HCT116 (cell line): ENCODE measurements around the gene MANSC4. TPM values are rescaled to one million over a fixed set of nuclear protein-coding genes. Genes with fewer than 3 reads are reported as not detected.

Experiments
- ATAC-seq: fragments of 200-7000 bp; cut with Tn5 transposase; 2 replicates; pipeline ENCODE4 v1.9.1; 2020; ENCODE audit warnings: mild to moderate bottlenecking, moderate library complexity
- BruUV-seq: library from RNA; stranded (reverse); fragments of 400-500 nt; replicated peaks from 2 replicates; lab custom pipeline; 2021; lab: Mats Ljungman, UMichigan
- CTCF ChIA-PET: fragments of 300-600 bp; sonication (Branson Sonifier 250); formaldehyde crosslinking; loops from one replicate; lab custom pipeline; 2021; ENCODE audit warnings: antibody characterized with exemption; lab: Charles Lee
- POLR2A ChIA-PET: fragments of 300-600, 350-600 bp; sonication (Branson Sonifier 250); formaldehyde crosslinking; loops from one replicate; lab custom pipeline; 2021; ENCODE audit warnings: antibody characterized with exemption; lab: Charles Lee
- RAD21 ChIA-PET, 2 experiments: fragments of 300-600 bp; sonication (Branson Sonifier 250); formaldehyde crosslinking; loops; one replicate each; lab custom pipeline; 2023; ENCODE audit warnings: low total read pairs in 2 of 2; ENCODE audit not compliant: uncharacterized antibody in 2 of 2, unreplicated experiment in 2 of 2, low non-redundant PET in 1 of 2; lab: Charles Lee
- DNase-seq: peaks from one replicate; pipeline ENCODE4 v3.0.0-alpha.2; 2010; ENCODE audit warnings: low read depth, low spot score
- H2AFZ ChIP-seq: fragments of 200-600 bp; shearing (Covaris generic), sonication (generic); 2 replicates; pipeline ENCODE4 v1.6.1; 2017; ENCODE audit warnings: low read depth, mixed run types, mixed read lengths, antibody characterized with exemption, low read length; ENCODE audit not compliant: poor library complexity, severe bottlenecking
- H3K27ac ChIP-seq: 2 replicates; pipeline ENCODE4 v1.5.1; 2012; ENCODE audit warnings: low read depth, low read length
- H3K27me3 ChIP-seq: fragments of 200-600 bp; sonication (generic); 2 replicates; pipeline ENCODE4 v1.6.1; 2016; ENCODE audit warnings: mixed run types, low read length, mixed read lengths; ENCODE audit not compliant: insufficient read depth
- H3K36me3 ChIP-seq, 2 experiments: fragments of 200-500 bp in 1 of 2; fragments of 200-600 bp in 1 of 2; sonication (Bioruptor generic) in 1 of 2; sonication (generic) in 1 of 2; 2 replicates each; pipeline versions ENCODE4 v1.5.1 to v1.6.1; 2014 to 2016; ENCODE audit warnings: low read length in 2 of 2, inconsistent platforms in 1 of 2, mixed read lengths in 1 of 2, mixed run types in 1 of 2; ENCODE audit not compliant: insufficient read depth in 2 of 2, control insufficient read depth in 1 of 2
- H3K4me1 ChIP-seq, 2 experiments: fragments of 200-600 bp in 1 of 2; sonication (generic) in 1 of 2; 2 replicates each; pipeline versions ENCODE4 v1.5.1 to v1.6.1; 2012 to 2017; ENCODE audit warnings: low read length in 2 of 2, inconsistent platforms in 1 of 2, mild to moderate bottlenecking in 1 of 2, mixed read lengths in 1 of 2, mixed run types in 1 of 2, moderate library complexity in 1 of 2; ENCODE audit not compliant: insufficient read depth in 2 of 2, control insufficient read depth in 1 of 2
- H3K4me2 ChIP-seq: fragments of 200-600 bp; sonication (generic); 2 replicates; pipeline ENCODE4 v1.6.1; 2017; ENCODE audit warnings: mixed run types, low read length, mixed read lengths
- H3K4me3 ChIP-seq, 2 experiments: fragments of 200-600 bp in 1 of 2; sonication (generic) in 1 of 2; replicated peaks in 1 of 2; 2 replicates each; pipeline ENCODE4 v1.5.1; 2011 to 2016; ENCODE audit warnings: low read length in 2 of 2, control low read depth in 1 of 2, low read depth in 1 of 2, mild to moderate bottlenecking in 1 of 2, mixed read lengths in 1 of 2, mixed run types in 1 of 2
- H3K79me2 ChIP-seq: fragments of 200-600 bp; sonication (generic); 2 replicates; pipeline ENCODE4 v1.6.1; 2017; ENCODE audit warnings: mild to moderate bottlenecking, mixed run types, low read length, moderate library complexity, mixed read lengths; ENCODE audit not compliant: insufficient read depth
- H3K9ac ChIP-seq: fragments of 200-600 bp; sonication (generic); 2 replicates; pipeline ENCODE4 v1.6.1; 2016; ENCODE audit warnings: low read length, mixed read lengths
- H3K9me2 ChIP-seq: fragments of 200-600 bp; sonication (generic), shearing (Covaris generic); 2 replicates; pipeline ENCODE4 v1.6.1; 2017; ENCODE audit warnings: mixed run types, mild to moderate bottlenecking, moderate library complexity; ENCODE audit not compliant: insufficient read depth
- H3K9me3 ChIP-seq, 2 experiments: fragments of 200-500 bp in 1 of 2; fragments of 200-600 bp in 1 of 2; sonication (Bioruptor generic) in 1 of 2; sonication (generic) in 1 of 2; 2 replicates each; pipeline ENCODE4 v1.6.1; 2014 to 2017; ENCODE audit warnings: low read length in 2 of 2, mixed read lengths in 2 of 2, inconsistent platforms in 1 of 2, low read depth in 1 of 2, mild to moderate bottlenecking in 1 of 2, mixed run types in 1 of 2, moderate library complexity in 1 of 2; ENCODE audit not compliant: control insufficient read depth in 1 of 2, insufficient read depth in 1 of 2
- H4K20me1 ChIP-seq: fragments of 200-600 bp; sonication (generic), shearing (Covaris generic); 2 replicates; pipeline ENCODE4 v1.6.1; 2017; ENCODE audit warnings: mixed run types, mild to moderate bottlenecking, moderate library complexity; ENCODE audit not compliant: insufficient read depth
- CBX3 ChIP-seq: IDR thresholded peaks from 2 replicates; pipeline ENCODE4 v1.6.1; 2012; ENCODE audit warnings: low read depth
- EGR1 ChIP-seq: IDR thresholded peaks from 2 replicates; pipeline ENCODE4 v1.6.1; 2012; ENCODE audit warnings: low read depth
- ELF1 ChIP-seq: IDR thresholded peaks from 2 replicates; pipeline ENCODE4 v1.6.1; 2012; ENCODE audit warnings: low read depth, borderline replicate concordance
- EZH2 ChIP-seq: fragments of 200-600 bp; sonication (generic); IDR thresholded peaks from 2 replicates; pipeline ENCODE4 v1.6.1; 2017; ENCODE audit warnings: antibody characterized with exemption, mixed run types
- EZH2phosphoT487 ChIP-seq: fragments of 200-600 bp; IDR thresholded peaks from 2 replicates; pipeline ENCODE4 v1.6.1; 2018; ENCODE audit warnings: antibody characterized with exemption, borderline replicate concordance
- FOSL1 ChIP-seq: IDR thresholded peaks from 2 replicates; pipeline ENCODE4 v1.6.1; 2012; ENCODE audit warnings: low read depth
- JUND ChIP-seq: IDR thresholded peaks from 2 replicates; pipeline ENCODE4 v1.6.1; 2012
- POLR2A ChIP-seq: IDR thresholded peaks from 2 replicates; pipeline ENCODE4 v1.7.0; 2011; ENCODE audit warnings: borderline replicate concordance; ENCODE audit not compliant: insufficient read depth, insufficient read length; ENCODE audit errors: extremely low read depth
- POLR2AphosphoS5 ChIP-seq: IDR thresholded peaks from 2 replicates; pipeline ENCODE4 v1.6.1; 2011; ENCODE audit warnings: mild to moderate bottlenecking, low read depth, low read length, moderate library complexity
- RAD21 ChIP-seq: IDR thresholded peaks from 2 replicates; pipeline ENCODE4 v1.6.1; 2012; ENCODE audit warnings: low read depth, mild to moderate bottlenecking
- SRF ChIP-seq: IDR thresholded peaks from 2 replicates; pipeline ENCODE4 v1.6.1; 2012; ENCODE audit warnings: low read depth
- TCF7L2 ChIP-seq: IDR thresholded peaks from 2 replicates; pipeline ENCODE4 v1.7.0; 2011; ENCODE audit warnings: borderline replicate concordance, inconsistent platforms; ENCODE audit not compliant: insufficient read depth, insufficient read length; ENCODE audit errors: extremely low read depth
- YY1 ChIP-seq: IDR thresholded peaks from 2 replicates; pipeline ENCODE4 v1.6.1; 2011; ENCODE audit warnings: low read length, low read depth, moderate library complexity, mild to moderate bottlenecking; ENCODE audit not compliant: insufficient replicate concordance; ENCODE audit errors: extremely low read depth
- ZFX ChIP-seq: fragments of 450-650 bp; IDR thresholded peaks from 2 replicates; pipeline ENCODE4 v1.6.1; 2017
- ZNF274 ChIP-seq: fragments of 200-500 bp; sonication (Bioruptor generic); IDR thresholded peaks from 2 replicates; pipeline ENCODE4 v1.6.1; 2014; ENCODE audit warnings: mild to moderate bottlenecking, low read depth, low read length, inconsistent platforms
- intact Hi-C: fragments of 100-400 bp; cut with micrococcal nuclease; formaldehyde crosslinking; loops from 2 replicates; pipeline ENCODE4 v1.10.0; 2022
- total RNA-seq: library from RNA; stranded (reverse); gene quantifications from one replicate; pipeline ENCODE4 v1.2.1, GENCODE V29; 2021; ENCODE audit not compliant: unreplicated experiment
- TF ChIP-seq, protein P1 (sequence below), 3 experiments: fragments of 200-600 bp in 1 of 3; sonication (generic) in 1 of 3; IDR thresholded peaks in 2 of 3; conservative IDR thresholded peaks in 1 of 3; 2 replicates each; pipeline ENCODE4 v1.5.1; 2012 to 2017; ENCODE audit warnings: low read depth in 2 of 3, low read length in 2 of 3, antibody characterized with exemption in 1 of 3, borderline replicate concordance in 1 of 3, control low read depth in 1 of 3, mild to moderate bottlenecking in 1 of 3, mixed read lengths in 1 of 3, mixed run types in 1 of 3, moderate library complexity in 1 of 3; ENCODE audit not compliant: insufficient read depth in 1 of 3
- TF ChIP-seq, protein P2 (sequence below): IDR thresholded peaks from 2 replicates; pipeline ENCODE4 v1.6.1; 2012

The MANSC4 gene
- total RNA-seq, 1 experiment from 2014 or later, result not detected

DNA sequence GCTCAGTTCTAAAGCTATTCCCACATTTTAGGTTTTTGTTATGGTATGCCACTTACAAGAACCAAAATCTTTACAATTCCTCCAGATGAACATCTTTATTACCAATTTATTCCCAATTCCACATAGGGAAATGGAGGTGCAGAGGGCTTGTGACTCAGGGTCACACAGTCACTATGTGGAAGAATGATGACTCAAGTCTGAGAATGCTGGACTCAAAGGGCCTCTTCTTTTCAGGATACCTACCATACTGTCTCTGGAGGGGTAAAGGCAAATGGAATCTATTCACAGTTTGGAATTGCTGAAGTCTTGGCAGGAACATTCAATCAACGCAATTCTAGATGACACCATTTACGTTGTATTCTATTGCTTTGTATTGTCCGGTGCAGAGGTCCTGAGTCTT is 48.2 kb upstream of the MANSC4 start:
- CTCF ChIA-PET, result no interaction called here
- no peaks in the 10 kb centered on the region for H3K9me2 ChIP-seq
- ATAC-seq, result no peak

DNA sequence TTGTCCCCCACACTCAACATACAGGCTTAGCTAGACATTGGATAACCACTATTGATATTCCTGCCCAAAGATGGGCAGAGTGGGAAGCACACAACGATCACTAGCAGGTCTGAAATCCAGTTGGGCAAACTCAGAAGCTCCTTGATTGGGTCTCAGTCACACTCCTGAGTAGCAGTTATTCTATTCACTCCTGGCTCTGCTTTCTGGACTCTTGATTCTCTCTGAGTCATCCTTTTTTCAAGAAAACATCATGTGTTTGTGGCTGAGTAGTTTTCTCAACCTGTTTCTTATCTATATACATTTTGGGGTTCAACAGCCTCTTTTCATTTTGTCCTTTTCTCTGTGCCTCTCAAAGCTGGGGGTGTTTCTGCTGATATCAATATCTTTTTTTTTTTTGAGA is 46.0 kb upstream of the MANSC4 start:
- Histone ChIP-seq H3K9ac (no peak overlapping the region), H4K20me1 (no peaks in the 10 kb centered on the region), H2AFZ (no peak overlapping the region), H3K27ac (no peak overlapping the region), H3K4me1 (peaks cover 0 to 19% of the 10 kb centered on the region in 2 experiments; a peak in 2 of 4 replicates), H3K4me2 (no peak overlapping the region), H3K36me3 (no peaks in the 10 kb centered on the region), H3K4me3 (no peak overlapping the region), H3K27me3 (no peaks in the 10 kb centered on the region), H3K79me2 (no peaks in the 10 kb centered on the region), H3K9me3 (no peaks in the 10 kb centered on the region), H3K9me2 (no peaks in the 10 kb centered on the region)
- intact Hi-C loops, result loop anchor here (10.0 kb wide), 1 partner anchor 349 kb away; no protein-coding TSS in a partner anchor
- DNase-seq (no peak), ATAC-seq (no peak)
- no TSS peak for BruUV-seq
- POLR2A ChIA-PET, result no interaction called here
- CTCF ChIA-PET, result no interaction called here
- RAD21 ChIA-PET, result no interaction called here
- TF ChIP-seq FOSL1 (no peak), RAD21 (no peak), POLR2A (no peak), JUND (no peak), TCF7L2 (no peak), SRF (no peak), POLR2AphosphoS5 (no peak), ELF1 (no peak), YY1 (no peak), ZFX (no peak), ZNF274 (no peak), CBX3 (no peak), EGR1 (no peak)
- TF ChIP-seq, protein P1, sequence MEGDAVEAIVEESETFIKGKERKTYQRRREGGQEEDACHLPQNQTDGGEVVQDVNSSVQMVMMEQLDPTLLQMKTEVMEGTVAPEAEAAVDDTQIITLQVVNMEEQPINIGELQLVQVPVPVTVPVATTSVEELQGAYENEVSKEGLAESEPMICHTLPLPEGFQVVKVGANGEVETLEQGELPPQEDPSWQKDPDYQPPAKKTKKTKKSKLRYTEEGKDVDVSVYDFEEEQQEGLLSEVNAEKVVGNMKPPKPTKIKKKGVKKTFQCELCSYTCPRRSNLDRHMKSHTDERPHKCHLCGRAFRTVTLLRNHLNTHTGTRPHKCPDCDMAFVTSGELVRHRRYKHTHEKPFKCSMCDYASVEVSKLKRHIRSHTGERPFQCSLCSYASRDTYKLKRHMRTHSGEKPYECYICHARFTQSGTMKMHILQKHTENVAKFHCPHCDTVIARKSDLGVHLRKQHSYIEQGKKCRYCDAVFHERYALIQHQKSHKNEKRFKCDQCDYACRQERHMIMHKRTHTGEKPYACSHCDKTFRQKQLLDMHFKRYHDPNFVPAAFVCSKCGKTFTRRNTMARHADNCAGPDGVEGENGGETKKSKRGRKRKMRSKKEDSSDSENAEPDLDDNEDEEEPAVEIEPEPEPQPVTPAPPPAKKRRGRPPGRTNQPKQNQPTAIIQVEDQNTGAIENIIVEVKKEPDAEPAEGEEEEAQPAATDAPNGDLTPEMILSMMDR (IDR thresholded peaks at IDR 0.05 in 2 of 3, conservative IDR thresholded peaks at IDR 0.05 in 1 of 3; ENCODE audit: borderline replicate concordance in 1 of 3, insufficient read depth in 1 of 3, low read depth in 2 of 3, low read length in 2 of 3), result no peak
- TF ChIP-seq, protein P2, sequence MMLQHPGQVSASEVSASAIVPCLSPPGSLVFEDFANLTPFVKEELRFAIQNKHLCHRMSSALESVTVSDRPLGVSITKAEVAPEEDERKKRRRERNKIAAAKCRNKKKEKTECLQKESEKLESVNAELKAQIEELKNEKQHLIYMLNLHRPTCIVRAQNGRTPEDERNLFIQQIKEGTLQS, result no peak

More for the DNA sequence above, 48.2 kb upstream of the MANSC4 start:
- Histone ChIP-seq H3K9me3 (no peaks in the 10 kb centered on the region), H4K20me1 (no peaks in the 10 kb centered on the region), H2AFZ (no peak overlapping the region), H3K4me3 (no peak overlapping the region), H3K4me1 (peaks cover 0 to 5% of the 10 kb centered on the region in 2 experiments; a peak in 1 of 4 replicates), H3K79me2 (no peaks in the 10 kb centered on the region), H3K27ac (no peak overlapping the region), H3K4me2 (no peak overlapping the region), H3K27me3 (no peaks in the 10 kb centered on the region), H3K36me3 (no peaks in the 10 kb centered on the region), H3K9ac (no peak overlapping the region)
- DNase-seq, result no peak
- peak; percentile 20; the same call in 1 of the 2 replicates for TF ChIP-seq FOSL1
- TF ChIP-seq YY1, result no peak
- no peak for TF ChIP-seq EZH2
- TF ChIP-seq EZH2phosphoT487, result no peak
- no peak for TF ChIP-seq RAD21
- ChIA-PET POLR2A (no interaction called here), RAD21 (no interaction called here)
- intact Hi-C loops, result loop anchor here (10.0 kb wide), 1 partner anchor 347 kb away; no protein-coding TSS in a partner anchor
- BruUV-seq, result no TSS peak
